HG03280 (cell line): ENCODE results near the gene ATP6V0A1.
"Not testable (repeated sequence)": the region's sequence is repeated elsewhere in the genome, so short reads cannot be mapped to it uniquely, and the experiment has no call there.

Experiments used
- ATAC-seq: cut with Tn5 transposase; IDR thresholded peaks from one replicate; pipeline ENCODE4 v1.9.1; 2021; ENCODE audit warnings: mild to moderate bottlenecking, moderate library complexity; ENCODE audit not compliant: unreplicated experiment

ATP6V0A1 gene

DNA sequence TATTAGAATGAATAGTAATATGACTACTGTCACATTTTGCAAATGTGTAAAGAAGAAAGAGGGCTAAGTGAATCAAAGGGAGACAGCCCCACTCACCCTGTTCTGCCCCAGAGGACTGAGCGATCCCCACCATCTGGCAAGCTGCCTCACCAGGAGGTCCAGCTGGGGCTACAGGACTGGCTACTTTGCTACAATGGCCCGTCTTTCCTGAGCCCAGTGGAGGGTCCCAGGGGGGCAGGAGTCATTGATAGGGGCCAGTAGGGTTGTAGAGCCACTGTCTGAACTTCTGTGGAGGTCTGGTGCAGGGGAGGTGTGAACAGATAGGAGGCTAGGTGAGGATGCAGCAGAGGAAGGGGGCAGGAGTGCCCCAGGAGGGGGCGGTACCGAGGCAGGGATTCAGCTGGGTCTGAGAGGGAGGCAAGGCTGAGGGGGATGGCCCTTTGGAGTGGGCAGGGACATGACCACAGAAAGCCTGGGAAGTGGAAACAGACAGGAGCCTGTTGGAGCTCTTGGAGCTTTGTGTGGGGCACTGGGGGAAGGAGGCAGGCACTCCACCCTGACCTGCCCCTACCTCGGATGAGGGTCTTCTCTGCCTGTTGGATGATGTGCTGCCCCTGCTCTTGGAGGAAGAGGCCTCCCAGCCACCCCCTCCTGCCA lies 97.4 kb downstream of the ATP6V0A1 start:
- ATAC-seq, result not testable (repeated sequence)

DNA sequence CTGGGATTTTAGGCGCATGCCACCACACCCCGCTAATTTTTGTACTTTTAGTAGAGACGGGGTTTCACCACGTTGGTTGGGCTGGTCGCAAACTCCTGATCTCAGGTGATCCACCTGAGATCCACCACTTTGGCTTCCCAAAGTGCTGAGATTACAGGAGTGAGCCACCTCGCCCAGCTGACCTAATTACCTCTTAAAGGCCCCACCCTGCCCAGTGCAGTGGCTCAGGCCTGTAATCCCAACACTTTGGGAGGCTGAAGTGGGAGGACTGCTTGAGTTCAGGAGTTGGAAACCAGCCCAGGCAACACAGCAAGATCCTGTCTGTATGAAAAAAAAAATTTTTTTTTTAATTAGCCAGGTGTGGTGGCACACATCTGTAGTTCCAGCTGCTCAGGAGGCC lies 100.4 kb downstream of the ATP6V0A1 start:
- ATAC-seq, result no peak

DNA sequence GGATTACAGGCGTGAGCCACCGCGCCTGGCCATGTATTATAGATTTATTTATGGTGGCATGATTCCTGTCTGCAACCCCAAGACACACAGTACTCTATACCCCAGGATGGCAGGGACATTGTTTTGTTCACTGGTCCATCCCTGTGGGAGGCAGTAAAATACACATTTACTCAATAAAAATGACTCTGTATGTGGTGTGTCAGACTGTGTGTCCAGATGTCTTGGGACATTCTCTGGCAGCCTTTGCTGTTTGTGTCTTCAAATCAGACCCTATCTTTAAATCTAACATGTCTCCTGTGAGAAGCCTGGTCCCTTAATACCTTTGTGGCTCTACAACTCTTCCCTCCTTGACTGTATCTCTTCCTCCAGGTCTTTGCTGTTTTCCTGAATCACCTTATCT lies 101.6 kb downstream of the ATP6V0A1 start:
- no peak for ATAC-seq

DNA sequence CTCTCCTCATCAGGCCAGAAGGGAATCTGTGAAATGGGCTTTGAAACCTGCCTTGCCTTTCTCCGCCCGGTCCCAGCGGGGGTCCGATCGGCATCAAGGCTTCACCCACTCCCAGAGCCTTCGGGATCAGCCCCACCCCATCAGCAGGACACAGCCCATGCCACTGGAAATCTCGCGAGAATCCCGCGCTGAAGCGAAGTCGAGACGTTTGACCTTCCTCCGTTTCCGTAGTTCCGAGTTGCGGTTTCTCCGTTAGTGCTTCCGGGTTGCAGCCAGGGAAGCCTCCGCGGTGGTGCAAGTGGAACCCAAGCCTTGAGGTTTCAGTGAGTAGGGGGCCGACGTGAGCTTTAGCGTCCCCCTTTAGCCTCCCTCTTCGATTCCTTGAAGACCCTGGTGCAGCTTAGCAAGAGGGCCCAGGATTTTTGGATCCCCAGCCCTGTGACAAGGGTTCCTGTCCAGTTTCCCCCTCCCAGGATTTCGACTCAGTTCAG lies 103.3 kb downstream of the ATP6V0A1 start, which contains the start of gene COASY:
TSS of gene COASY (plus strand) at position 252 of the 491 bp plus-strand sequence. CDS start 475 bp downstream, outside the sequence.
- peak; percentile 56 for ATAC-seq

DNA sequence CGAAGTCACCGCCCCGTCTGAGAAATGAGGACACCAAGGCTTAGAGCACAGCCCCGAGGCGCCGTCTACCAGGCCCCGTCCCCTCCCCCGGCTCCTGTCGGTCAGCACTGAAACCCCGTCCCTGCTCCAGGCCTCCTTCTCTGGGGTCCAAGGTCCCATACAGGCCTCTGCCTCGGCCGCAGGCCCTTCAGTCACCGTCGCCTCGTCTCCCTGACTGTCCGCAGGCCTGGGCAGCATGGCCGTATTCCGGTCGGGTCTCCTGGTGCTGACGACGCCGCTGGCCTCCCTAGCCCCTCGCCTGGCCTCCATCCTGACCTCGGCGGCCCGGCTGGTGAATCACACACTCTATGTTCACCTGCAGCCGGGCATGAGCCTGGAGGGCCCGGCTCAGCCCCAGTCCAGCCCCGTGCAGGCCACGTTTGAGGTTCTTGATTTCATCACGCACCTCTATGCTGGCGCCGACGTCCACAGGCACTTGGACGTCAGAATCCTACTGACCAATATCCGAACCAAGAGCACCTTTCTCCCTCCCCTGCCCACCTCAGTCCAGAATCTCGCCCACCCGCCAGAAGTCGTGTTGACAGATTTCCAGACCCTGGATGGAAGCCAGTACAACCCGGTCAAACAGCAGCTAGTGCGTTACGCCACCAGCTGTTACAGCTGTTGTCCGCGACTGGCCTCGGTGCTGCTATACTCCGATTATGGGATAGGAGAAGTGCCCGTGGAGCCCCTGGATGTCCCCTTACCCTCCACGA lies 103.9 kb downstream of the ATP6V0A1 start:
- no peak for ATAC-seq

DNA sequence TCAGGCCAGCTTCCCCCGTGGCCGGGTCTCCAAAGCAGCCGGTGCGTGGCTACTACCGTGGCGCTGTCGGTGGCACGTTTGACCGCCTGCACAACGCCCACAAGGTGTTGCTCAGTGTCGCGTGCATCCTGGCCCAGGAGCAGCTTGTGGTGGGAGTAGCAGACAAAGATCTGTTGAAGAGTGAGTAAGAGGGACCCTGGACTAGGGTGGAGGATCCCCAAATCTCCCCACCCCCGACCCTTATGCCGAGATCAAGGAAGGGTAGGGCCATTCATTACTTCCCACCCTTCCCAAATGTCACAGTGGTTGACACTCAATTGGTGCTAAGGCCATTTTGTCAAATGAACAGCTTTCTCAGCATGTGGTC lies 104.4 kb downstream of the ATP6V0A1 start:
- no peak for ATAC-seq

DNA sequence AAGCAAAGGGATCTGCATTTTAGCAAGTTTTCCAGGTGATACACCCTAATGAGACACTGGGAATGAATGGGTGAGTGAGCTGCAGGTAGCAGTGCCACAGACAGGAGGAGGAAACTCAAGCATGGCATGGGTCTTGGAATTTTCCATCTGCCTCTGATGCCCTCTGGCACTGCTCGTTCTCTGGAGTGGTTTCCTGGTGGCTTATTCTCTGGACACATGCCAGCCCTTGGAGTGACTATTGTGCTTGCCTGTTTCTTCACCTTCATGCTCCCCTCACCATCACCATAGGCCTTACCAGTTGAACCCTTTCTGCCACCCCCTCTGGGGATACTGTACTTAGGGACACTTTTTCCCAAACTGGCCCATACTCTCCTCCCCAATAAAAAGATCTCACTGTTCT lies 104.9 kb downstream of the ATP6V0A1 start:
- ATAC-seq, result no peak

DNA sequence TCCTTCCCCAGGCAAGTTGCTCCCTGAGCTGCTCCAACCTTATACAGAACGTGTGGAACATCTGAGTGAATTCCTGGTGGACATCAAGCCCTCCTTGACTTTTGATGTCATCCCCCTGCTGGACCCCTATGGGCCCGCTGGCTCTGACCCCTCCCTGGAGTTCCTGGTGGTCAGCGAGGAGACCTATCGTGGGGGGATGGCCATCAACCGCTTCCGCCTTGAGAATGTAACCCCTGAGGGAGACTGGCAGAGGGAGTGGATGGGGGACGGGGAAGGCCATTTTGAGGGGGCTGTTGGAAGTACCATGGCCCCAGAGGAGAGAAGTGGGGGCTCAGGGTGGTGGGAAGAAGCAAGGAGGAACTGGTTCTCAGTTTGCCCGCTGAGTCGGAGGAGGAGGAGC lies 105.3 kb downstream of the ATP6V0A1 start:
- ATAC-seq, result no peak

DNA sequence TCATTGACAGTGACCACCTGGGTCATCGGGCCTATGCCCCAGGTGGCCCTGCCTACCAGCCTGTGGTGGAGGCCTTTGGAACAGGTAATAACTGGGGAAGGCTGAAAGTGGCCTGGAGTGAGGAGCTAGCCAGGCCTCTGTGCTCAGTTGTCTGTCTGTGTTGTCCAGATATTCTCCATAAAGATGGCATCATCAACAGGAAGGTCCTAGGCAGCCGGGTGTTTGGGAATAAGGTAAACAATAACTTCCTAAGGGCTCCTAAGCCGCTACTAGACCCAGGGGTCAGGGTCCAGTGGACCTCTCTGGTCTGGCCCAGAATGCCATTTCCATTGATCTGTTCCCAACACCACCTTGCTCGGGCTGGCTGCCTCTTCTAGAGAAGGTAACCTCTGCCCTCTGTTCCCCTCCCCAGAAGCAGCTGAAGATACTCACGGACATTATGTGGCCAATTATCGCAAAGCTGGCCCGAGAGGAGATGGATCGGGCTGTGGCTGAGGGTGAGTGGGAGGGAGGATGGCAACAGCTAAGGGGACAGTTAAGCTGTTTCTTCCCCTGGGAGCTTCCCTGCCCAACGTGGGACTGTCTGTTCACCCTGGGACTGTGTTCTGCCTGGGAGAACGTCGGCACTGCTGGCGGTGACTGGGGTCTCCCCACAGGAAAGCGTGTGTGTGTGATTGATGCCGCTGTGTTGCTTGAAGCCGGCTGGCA lies 106.3 kb downstream of the ATP6V0A1 start:
- no peak for ATAC-seq

DNA sequence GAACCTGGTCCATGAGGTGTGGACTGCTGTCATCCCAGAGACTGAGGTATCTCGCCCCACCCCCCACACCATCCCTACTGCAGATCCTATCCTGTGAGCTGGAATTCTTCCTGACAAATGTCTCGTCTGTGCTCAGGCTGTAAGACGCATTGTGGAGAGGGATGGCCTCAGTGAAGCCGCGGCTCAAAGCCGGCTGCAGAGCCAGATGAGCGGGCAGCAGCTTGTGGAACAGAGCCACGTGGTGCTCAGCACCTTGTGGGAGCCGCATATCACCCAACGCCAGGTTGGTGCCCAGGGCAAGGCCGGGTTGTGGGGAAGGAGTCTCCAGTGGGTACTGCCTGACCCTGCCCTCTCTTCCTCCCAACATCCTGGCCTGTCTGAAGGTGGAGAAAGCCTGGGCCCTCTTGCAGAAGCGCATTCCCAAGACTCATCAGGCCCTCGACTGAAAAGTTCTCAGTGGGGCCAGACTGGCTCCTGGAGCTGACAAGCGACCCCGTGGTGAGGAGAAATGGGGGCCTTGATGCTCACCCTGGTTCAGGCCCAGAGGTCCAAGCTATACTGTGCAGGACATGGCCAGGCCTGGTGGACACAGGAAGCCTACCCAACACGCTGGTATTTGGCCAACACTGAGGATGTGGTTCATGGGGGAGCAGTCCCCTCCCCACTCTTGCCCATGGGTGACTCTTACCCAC lies 107.0 kb downstream of the ATP6V0A1 start:
- ATAC-seq, result no peak

DNA sequence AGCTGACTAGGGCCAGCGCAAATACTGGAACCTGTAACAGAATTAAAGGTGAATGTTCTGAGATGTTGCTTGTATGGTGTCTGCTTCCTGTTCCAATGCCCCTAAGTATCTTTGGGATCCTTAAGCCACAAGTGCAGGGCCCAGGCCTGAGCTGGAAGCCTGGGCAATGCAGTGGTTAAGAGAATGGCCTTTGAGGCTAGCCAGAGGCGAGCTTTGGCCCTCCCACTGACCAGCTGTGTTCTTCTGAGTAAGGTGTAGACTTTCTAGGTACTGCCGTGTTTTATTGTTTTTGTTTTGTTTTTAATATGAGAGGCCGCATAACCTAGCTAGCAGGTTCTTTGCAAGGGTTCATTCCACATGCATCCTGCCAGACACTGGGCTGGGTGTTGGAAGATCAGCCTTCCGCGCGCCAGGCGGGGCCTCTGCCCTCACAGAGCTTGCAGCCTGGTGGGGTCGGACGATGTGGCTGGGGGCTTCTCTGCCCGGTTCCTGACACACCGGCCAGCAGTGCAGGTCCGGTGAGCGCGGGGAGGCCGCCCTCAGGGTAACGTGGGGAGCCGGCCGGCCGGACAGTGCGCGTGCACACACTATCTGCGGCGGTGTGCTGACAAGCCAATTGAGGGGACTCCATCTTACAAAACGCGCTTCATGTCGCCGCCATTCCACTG lies 107.7 kb downstream of the ATP6V0A1 start:
- ATAC-seq, result no peak

DNA sequence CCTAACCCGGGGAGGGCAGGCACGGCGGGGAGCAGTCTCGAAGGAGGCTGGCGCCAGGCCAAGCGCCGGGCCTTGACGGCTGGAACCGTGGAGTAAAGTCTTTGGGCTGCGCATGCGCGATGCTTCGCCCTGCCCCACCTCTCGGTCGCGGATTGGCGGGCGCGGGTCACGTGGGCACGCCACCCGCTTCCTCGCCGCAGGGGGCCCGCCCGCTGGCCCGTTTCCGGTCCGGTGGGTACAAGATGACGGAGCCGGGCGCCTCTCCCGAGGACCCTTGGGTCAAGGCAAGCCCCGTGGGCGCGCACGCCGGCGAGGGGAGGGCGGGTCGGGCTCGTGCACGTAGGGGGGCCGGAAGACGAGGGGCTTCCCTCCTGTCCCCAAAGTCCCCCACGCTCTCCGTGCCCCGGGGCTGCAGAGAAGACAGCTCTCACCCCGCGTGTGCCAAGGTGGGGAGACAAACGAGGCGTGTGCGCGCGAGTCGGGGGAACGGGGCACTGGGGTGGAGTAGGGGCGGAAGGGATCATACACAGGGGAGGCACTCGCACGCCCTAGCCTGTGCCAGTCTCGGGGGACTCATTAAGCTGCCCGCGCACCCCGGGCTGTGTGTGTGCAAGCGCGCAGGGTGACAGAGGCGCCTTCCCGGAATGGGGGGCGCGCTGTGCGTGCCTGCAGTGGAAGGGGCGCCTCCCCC lies 108.3 kb downstream of the ATP6V0A1 start, which contains the start of gene MLX:
TSS of gene MLX (plus strand) at position 218 of the 691 bp plus-strand sequence. CDS start at position 243, 25 bp downstream.
- ATAC-seq, result no peak

DNA sequence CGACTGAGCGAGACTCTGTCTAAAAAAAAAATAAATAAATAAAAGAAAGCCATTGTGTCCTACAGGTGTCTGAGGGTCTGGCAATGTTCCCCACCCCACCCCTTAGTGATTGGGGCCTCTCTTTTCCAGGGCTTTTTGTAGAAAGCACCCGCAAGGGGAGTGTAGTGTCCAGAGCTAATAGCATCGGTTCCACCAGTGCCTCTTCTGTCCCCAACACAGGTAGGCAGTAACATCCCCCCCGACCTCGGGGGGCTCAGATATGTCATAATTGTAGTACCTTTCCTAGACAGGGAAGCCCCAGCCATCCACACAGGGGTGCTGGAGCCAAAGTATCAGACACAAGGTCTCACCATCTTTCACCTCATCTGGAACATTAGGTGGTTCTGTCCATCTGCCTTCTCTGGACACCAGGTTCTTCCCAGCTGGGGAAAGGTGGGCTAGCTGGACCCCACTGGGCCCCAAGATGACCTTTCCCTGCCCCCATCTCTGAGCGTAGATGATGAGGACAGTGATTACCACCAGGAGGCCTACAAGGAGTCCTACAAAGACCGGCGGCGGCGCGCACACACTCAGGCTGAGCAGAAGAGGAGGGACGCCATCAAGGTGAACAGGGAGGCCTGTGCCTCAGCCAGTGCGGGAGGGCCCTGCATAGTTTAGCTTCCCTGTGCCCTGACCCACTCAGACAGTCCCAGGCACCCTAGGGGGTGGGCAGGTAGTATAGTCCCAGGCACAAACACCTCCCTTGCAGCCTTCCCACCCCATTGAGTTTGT lies 109.8 kb downstream of the ATP6V0A1 start:
- ATAC-seq, result no peak

DNA sequence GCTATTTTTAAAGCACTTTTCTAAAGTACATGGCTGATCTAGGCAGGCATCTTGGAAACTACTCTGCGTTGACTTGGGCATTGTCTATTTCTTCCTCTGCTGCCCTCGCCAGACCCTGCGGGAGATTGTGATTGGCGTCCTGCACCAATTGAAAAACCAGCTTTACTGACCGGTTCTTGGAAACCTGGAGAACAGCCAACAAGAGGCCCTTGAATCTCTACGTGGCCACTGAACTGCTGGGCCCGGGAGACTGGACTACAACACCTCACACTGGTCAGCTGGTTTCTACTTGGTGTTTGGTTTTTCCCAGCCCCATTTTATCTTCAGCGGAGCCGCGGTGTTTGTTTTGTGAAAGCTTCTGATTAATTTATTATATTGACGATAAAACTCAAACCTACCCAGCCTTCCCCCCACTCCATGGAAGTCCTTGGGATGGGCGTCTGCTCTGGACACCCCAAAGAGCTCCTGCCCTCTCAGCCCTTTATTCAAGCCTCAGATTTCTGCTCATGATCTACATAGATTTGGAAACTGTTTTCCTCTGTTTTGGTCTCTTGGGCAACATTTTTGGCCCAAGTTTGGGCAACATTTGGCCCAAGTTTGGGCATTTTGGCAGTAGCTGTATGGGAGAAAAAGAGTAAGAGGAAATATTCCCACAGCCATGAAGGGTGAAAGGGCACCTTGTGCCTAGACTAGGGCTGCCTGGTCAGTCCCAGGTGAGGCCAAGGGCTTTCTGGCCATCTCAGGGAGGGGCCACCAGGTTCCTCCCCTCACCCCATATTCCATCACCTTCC lies 113.0 kb downstream of the ATP6V0A1 start:
- ATAC-seq, result no peak
